ENCODE measurements around the gene SCML1. TPM values are rescaled to one million over a fixed set of nuclear protein-coding genes. Genes with fewer than 3 reads are reported as not detected.

SCML1 gene
- total RNA-seq, 1 donor from 2014 or later, result 29.7 TPM

DNA sequence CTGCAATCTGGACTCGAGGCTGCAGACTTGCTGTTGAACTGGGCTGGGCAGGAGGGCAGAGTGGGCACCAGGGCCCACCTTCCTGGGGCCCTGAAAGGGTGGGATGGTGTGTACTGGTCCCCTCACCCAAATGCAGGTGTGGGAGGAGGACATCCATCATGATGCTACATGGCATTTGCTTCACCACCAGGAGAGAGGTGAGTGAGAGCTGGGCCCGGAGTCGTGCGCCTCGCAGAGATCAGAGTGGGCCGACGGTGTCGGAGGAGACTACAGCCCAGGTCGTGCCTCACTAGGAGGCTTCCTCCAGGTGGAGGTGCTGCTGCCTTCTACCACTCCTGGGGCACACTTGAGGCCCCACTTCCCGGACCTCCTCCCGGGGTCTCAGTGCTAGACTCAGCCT, 50.3 kb downstream of the SCML1 start:
- no peak overlapping the region for H3K27ac Mint-ChIP-seq (ENCODE audit: unreplicated experiment)
- DNase-seq (ENCODE audit: low spot score), result no peak
- H3K36me3 Mint-ChIP-seq (ENCODE audit: low read depth, unreplicated experiment), result no peaks in the 10 kb centered on the region
- TF ChIP-seq, protein P1, sequence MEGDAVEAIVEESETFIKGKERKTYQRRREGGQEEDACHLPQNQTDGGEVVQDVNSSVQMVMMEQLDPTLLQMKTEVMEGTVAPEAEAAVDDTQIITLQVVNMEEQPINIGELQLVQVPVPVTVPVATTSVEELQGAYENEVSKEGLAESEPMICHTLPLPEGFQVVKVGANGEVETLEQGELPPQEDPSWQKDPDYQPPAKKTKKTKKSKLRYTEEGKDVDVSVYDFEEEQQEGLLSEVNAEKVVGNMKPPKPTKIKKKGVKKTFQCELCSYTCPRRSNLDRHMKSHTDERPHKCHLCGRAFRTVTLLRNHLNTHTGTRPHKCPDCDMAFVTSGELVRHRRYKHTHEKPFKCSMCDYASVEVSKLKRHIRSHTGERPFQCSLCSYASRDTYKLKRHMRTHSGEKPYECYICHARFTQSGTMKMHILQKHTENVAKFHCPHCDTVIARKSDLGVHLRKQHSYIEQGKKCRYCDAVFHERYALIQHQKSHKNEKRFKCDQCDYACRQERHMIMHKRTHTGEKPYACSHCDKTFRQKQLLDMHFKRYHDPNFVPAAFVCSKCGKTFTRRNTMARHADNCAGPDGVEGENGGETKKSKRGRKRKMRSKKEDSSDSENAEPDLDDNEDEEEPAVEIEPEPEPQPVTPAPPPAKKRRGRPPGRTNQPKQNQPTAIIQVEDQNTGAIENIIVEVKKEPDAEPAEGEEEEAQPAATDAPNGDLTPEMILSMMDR (IDR thresholded peaks at IDR 0.05; ENCODE audit: unreplicated experiment), result no peak
- no peak overlapping the region for H3K4me3 Mint-ChIP-seq (ENCODE audit: unreplicated experiment)
- H3K4me1 Mint-ChIP-seq (ENCODE audit: unreplicated experiment), result no peaks in the 10 kb centered on the region
- H3K27me3 Mint-ChIP-seq (ENCODE audit: unreplicated experiment), result no peaks in the 10 kb centered on the region
- H3K9me3 Mint-ChIP-seq (ENCODE audit: unreplicated experiment), result no peaks in the 10 kb centered on the region

DNA sequence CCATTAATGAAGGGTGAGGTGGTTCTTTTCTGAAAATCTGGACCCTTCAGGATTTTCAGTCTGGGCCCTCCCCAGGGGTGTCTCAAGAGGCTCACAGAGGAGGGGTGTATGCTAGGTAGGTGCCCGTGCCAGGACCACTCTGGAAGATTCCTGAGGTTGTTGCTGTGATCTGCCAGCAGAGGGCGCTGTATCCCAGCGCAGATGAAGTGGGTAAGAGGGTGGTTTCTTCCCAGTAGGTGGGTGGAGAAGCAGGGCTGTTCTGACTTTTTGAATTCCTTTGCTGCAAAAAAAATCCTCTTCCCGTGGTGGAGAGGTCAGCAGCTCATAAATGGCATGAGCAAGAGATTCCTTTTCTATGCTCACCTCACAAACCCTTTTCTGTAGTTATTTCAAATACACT, 51.1 kb downstream of the SCML1 start:
- TF ChIP-seq, protein P1 (IDR thresholded peaks at IDR 0.05; ENCODE audit: unreplicated experiment), result peak; percentile 79
- peak; percentile 40 for DNase-seq (ENCODE audit: low spot score)
- H3K4me3 Mint-ChIP-seq (ENCODE audit: unreplicated experiment), result no peak overlapping the region
- H3K27me3 Mint-ChIP-seq (ENCODE audit: unreplicated experiment), result no peaks in the 10 kb centered on the region
- no peaks in the 10 kb centered on the region for H3K9me3 Mint-ChIP-seq (ENCODE audit: unreplicated experiment)
- H3K27ac Mint-ChIP-seq (ENCODE audit: unreplicated experiment), result no peak overlapping the region
- no peaks in the 10 kb centered on the region for H3K4me1 Mint-ChIP-seq (ENCODE audit: unreplicated experiment)
- H3K36me3 Mint-ChIP-seq (ENCODE audit: low read depth, unreplicated experiment), result no peaks in the 10 kb centered on the region

- Mint-ChIP-seq H3K36me3 (ENCODE audit: low read depth, unreplicated experiment) (no peaks in the 10 kb centered on the region), H3K27ac (ENCODE audit: unreplicated experiment) (no peak overlapping the region), H3K27me3 (ENCODE audit: unreplicated experiment) (no peaks in the 10 kb centered on the region), H3K4me1 (ENCODE audit: unreplicated experiment) (no peaks in the 10 kb centered on the region), H3K9me3 (ENCODE audit: unreplicated experiment) (no peaks in the 10 kb centered on the region), H3K4me3 (ENCODE audit: unreplicated experiment) (no peak overlapping the region)
- DNase-seq (ENCODE audit: low spot score), result no peak
- TF ChIP-seq, protein P1 (IDR thresholded peaks at IDR 0.05; ENCODE audit: unreplicated experiment), result no peak
These were observed 51.8 kb downstream of the SCML1 start for GRCh38 chrX:17788956-17789562.

DNA sequence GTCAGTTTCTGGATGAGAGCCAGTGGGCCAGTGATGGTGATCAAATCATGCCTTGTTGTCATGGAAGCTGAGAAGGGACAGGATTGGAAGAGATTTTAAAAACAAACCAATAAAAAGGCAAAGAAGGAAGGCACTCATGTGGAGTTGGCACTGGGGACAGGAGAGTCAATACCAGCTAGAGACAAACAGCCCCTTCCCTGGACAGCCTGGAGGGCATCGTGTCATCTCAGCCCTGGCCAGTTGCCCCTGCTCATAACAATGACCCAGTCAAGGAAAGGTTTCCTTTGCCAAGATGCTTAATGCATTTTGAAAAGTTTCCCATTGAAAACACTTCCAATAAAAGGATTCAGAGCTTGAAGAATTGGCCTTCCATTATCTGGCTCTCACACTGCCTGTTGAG, 55.5 kb downstream of the SCML1 start:
- TF ChIP-seq, protein P1 (IDR thresholded peaks at IDR 0.05; ENCODE audit: unreplicated experiment), result no peak
- DNase-seq (ENCODE audit: low spot score), result no peak
- H3K4me1 Mint-ChIP-seq (ENCODE audit: unreplicated experiment), result no peaks in the 10 kb centered on the region
- H3K36me3 Mint-ChIP-seq (ENCODE audit: low read depth, unreplicated experiment), result no peaks in the 10 kb centered on the region
- H3K4me3 Mint-ChIP-seq (ENCODE audit: unreplicated experiment), result no peak overlapping the region
- H3K27ac Mint-ChIP-seq (ENCODE audit: unreplicated experiment), result no peak overlapping the region
- H3K9me3 Mint-ChIP-seq (ENCODE audit: unreplicated experiment), result no peaks in the 10 kb centered on the region
- no peaks in the 10 kb centered on the region for H3K27me3 Mint-ChIP-seq (ENCODE audit: unreplicated experiment)

DNA sequence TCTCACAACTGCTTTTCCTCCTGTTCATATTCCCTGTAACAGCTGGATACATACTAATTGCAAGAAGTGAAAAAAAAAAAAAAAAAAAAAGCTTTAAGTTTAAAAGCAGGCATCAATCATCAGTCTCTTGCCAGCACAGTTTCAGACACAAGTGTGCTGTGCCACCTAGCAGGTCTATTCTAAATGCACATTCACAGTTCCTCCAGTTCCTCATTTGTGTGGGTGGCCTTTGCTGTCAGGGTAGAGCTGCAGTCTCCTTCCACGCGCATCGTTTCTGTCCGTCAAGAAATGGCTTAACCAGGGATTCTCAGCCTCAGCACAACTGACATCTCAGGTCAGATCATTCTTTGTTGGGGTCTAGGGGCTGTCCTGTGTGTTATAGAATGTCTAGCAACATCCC, 61.6 kb downstream of the SCML1 start:
- DNase-seq (ENCODE audit: low spot score), result no peak
- Mint-ChIP-seq H3K27ac (ENCODE audit: unreplicated experiment) (no peak overlapping the region), H3K36me3 (ENCODE audit: low read depth, unreplicated experiment) (no peaks in the 10 kb centered on the region)

More for the DNA sequence above, 61.6 kb downstream of the SCML1 start:
- Mint-ChIP-seq H3K4me3 (ENCODE audit: unreplicated experiment) (no peak overlapping the region), H3K27me3 (ENCODE audit: unreplicated experiment) (peaks cover 3% of the 10 kb centered on the region), H3K9me3 (ENCODE audit: unreplicated experiment) (no peaks in the 10 kb centered on the region), H3K4me1 (ENCODE audit: unreplicated experiment) (no peaks in the 10 kb centered on the region)
- TF ChIP-seq, protein P1 (IDR thresholded peaks at IDR 0.05; ENCODE audit: unreplicated experiment), result no peak
